Heart left ventricle (tissue), 16 donors: ENCODE results near the gene DCDC1. TPM values are rescaled to one million over a fixed set of nuclear protein-coding genes. Genes with fewer than 3 reads are reported as not detected.

ENCODE experiments used
- ATAC-seq, 4 donors: fragments of 200-7000 bp; cut with Tn5 transposase; one replicate each; pipeline ENCODE4 v1.9.1; 2020 to 2022; ENCODE audit warnings: moderate library complexity in 4 of 4, mild to moderate bottlenecking in 3 of 4, moderate number of reproducible peaks in 1 of 4
- DNase-seq, 5 donors: peaks; one replicate each; pipeline ENCODE4 v3.0.0-alpha.2; 2020
- H3K27ac ChIP-seq, 12 donors: fragments of 200-600 bp; sonication (generic) in 4 of 12; one replicate each; pipeline versions ENCODE4 v1.5.0 to v1.8.0; 2016 to 2022; ENCODE audit warnings: mild to moderate bottlenecking in 2 of 12
- H3K27me3 ChIP-seq, 9 donors: fragments of 200-600 bp; sonication (generic) in 2 of 9; one replicate each; pipeline versions ENCODE4 v1.5.1 to v1.8.0; 2016 to 2022; ENCODE audit warnings: mild to moderate bottlenecking in 3 of 9
- H3K36me3 ChIP-seq, 9 donors: fragments of 200-600 bp; sonication (generic) in 2 of 9; one replicate each; pipeline versions ENCODE4 v1.5.0 to v1.8.0; 2018 to 2022; ENCODE audit warnings: mild to moderate bottlenecking in 2 of 9
- H3K4me1 ChIP-seq, 12 donors: fragments of 200-600 bp; sonication (generic) in 4 of 12; one replicate each; pipeline versions ENCODE4 v1.5.0 to v1.8.0; 2016 to 2022; ENCODE audit warnings: mild to moderate bottlenecking in 3 of 12
- H3K4me3 ChIP-seq, 12 donors: fragments of 200-600 bp; sonication (generic) in 4 of 12; one replicate each; pipeline versions ENCODE4 v1.5.0 to v1.8.0; 2017 to 2022; ENCODE audit warnings: mild to moderate bottlenecking in 9 of 12, moderate library complexity in 4 of 12
- H3K9me3 ChIP-seq, 12 donors: fragments of 200-600 bp; sonication (generic) in 4 of 12; one replicate each; pipeline versions ENCODE4 v1.5.0 to v1.8.0; 2016 to 2022; ENCODE audit warnings: mild to moderate bottlenecking in 1 of 12
- CTCF ChIP-seq, 12 donors: fragments of 200-600 bp; sonication (generic) in 4 of 12; IDR thresholded peaks; one replicate each; pipeline versions ENCODE4 v1.5.0 to v1.8.0; 2018 to 2022; ENCODE audit warnings: antibody characterized with exemption in 12 of 12, mild to moderate bottlenecking in 5 of 12
- POLR2A ChIP-seq, 2 donors: fragments of 450-650 bp; IDR thresholded peaks; one replicate each; pipeline ENCODE4 v1.6.1; 2017; ENCODE audit warnings: antibody characterized with exemption in 2 of 2, mild to moderate bottlenecking in 2 of 2, moderate library complexity in 2 of 2
- WGBS, 4 donors: extraction: QIAGEN DNeasy Blood & Tissue Kit in 2 of 4; methylation state at CpG; one replicate each; pipeline versions ENCODE4 v1.1.5 to v1.1.7; 2013 to 2018; 5-methylcytosine and 5-hydroxymethylcytosine counted together
- intact Hi-C, 10 donors: fragments of 100-400 bp; cut with DNase I; formaldehyde crosslinking; loops; one replicate each; pipeline versions ENCODE4 v1.11.1 to v1.14.2; 2022
- polyA plus RNA-seq, 2 donors: library from polyadenylated mRNA; stranded (reverse); fragments of 200-250 nt; gene quantifications; one replicate each; pipeline ENCODE4 v1.2.3, GENCODE V29; 2013
- total RNA-seq, 9 donors: library from RNA; depleted of rRNA in 2 of 9; stranded (reverse); fragments of >200 nt in 2 of 9; fragmentation: NEBNext Ultra II Directional in 3 of 9; extraction: Animal tissue kit (Norgen Biotek cat#: 25700) in 3 of 9; gene quantifications; one replicate each; pipeline versions ENCODE4 v1.1.0 to v1.2.4, GENCODE V29; 2016 to 2023
- donor health status: ischemic (EF 13 %, LVEDD 7.1; RV severe dilation, severe dysfunction).
- donor health status: healthy with polysubstance abuse.
- donor health status: DM: no; HTN: yes; CAD: no.
- donor health status: DM: no; HTN: no; CAD: no.
- donor health status: ischemic (EF 25% LVEDD 6.9; RV normal size, moderate dysfunction).
- donor health status: ischemic (EF 25% LVEDD 5.7; RV mildly dilated, moderate dysfunction).
- donor health status: healthy.
- donor health status: DM: yes; HTN: yes; CAD: no.
- donor health status: ischemic (EF 35%, LVEDD 5.7; RV mildly dilated, moderate dysfunction).
- donor health status: nonischemic (EF 11% LVEDD 7.7; RV severe dilation, severe dysfunction).
- donor health status: DM: yes; HTN: yes; CAD: no.
- donor health status: PGD.
- donor health status: ischemic (EF 29% LVEDD 5.4; RV normal size, mild dysfunction).
- donor health status: nonischemic (EF 23%, LVEDD 6.1; RV moderate dilation, normal function).

The DCDC1 gene
- total and polyA plus RNA-seq, 11 donors: 0.07 to 1.0 (median 0.12) TPM; not detected in 7

- Histone ChIP-seq H3K4me3 (no peak overlapping the region), H3K36me3 (no peaks in the 10 kb centered on the region), H3K27ac (no peak overlapping the region), H3K27me3 (peaks cover 0 to 11% (median 0%) of the 10 kb centered on the region in 9 donors), H3K4me1 (no peaks in the 10 kb centered on the region), H3K9me3 (no peaks in the 10 kb centered on the region)
- DNase-seq (no peak), ATAC-seq (no peak)
- WGBS, 4 donors: 39 to 63% (median 55%) methylated on average over 2 of the region's 2 CpGs
- intact Hi-C loops: no loop called here
- TF ChIP-seq POLR2A (IDR thresholded peaks at IDR 0.05) (no peak), CTCF (IDR thresholded peaks at IDR 0.05) (no peak)
Measured at GRCh38 chr11:31355131-31355530, 14.4 kb downstream of the DCDC1 start.

- ATAC-seq: no peak
- intact Hi-C loops: no loop called here
- no peak for DNase-seq
- TF ChIP-seq CTCF (IDR thresholded peaks at IDR 0.05) (no peak), POLR2A (IDR thresholded peaks at IDR 0.05) (no peak)
- Histone ChIP-seq H3K4me3 (no peak overlapping the region), H3K27me3 (peaks cover 0 to 11% (median 0%) of the 10 kb centered on the region in 9 donors), H3K27ac (no peak overlapping the region), H3K36me3 (no peaks in the 10 kb centered on the region), H3K9me3 (no peaks in the 10 kb centered on the region), H3K4me1 (no peaks in the 10 kb centered on the region)
Measured at GRCh38 chr11:31351168-31351567, 18.4 kb downstream of the DCDC1 start.

- Histone ChIP-seq H3K9me3 (no peaks in the 10 kb centered on the region), H3K4me1 (no peaks in the 10 kb centered on the region), H3K36me3 (no peaks in the 10 kb centered on the region), H3K27ac (no peak overlapping the region), H3K4me3 (no peak overlapping the region), H3K27me3 (no peaks in the 10 kb centered on the region)
- WGBS, 4 donors: 82 to 85% (median 84%) methylated on average over 5 of the region's 5 CpGs
- intact Hi-C loops: no loop called here
- TF ChIP-seq POLR2A (IDR thresholded peaks at IDR 0.05): no peak
- TF ChIP-seq CTCF (IDR thresholded peaks at IDR 0.05): peak in 8 of 12 donors; percentile 14 to 45 (median 31)
- no peak for DNase-seq
- ATAC-seq: no peak
Measured at GRCh38 chr11:31340903-31341572, 28.5 kb downstream of the DCDC1 start.

- intact Hi-C loops: no loop called here
Measured at GRCh38 chr11:31337806-31338205, 31.7 kb downstream of the DCDC1 start.

More at GRCh38 chr11:31337806-31338205, 31.7 kb downstream of the DCDC1 start:
- ATAC-seq: no peak
- TF ChIP-seq POLR2A (IDR thresholded peaks at IDR 0.05) (no peak), CTCF (IDR thresholded peaks at IDR 0.05) (no peak)
- no peak overlapping the region for H3K27ac ChIP-seq
- H3K27me3 ChIP-seq: no peaks in the 10 kb centered on the region
- WGBS, 4 donors: 39 to 66% (median 45%) methylated on average over 2 of the region's 2 CpGs
- DNase-seq: no peak
- H3K4me1 ChIP-seq: no peaks in the 10 kb centered on the region
- no peaks in the 10 kb centered on the region for H3K36me3 ChIP-seq
- peaks cover 0 to 9% (median 0%) of the 10 kb centered on the region in 12 donors for H3K9me3 ChIP-seq
- no peak overlapping the region for H3K4me3 ChIP-seq
